ENCODE results near the gene PTGDR2.

- TF ChIP-seq CTCF (IDR thresholded peaks at IDR 0.05 in 2 of 3, conservative IDR thresholded peaks at IDR 0.05 in 1 of 3; ENCODE audit: borderline replicate concordance in 1 of 3, insufficient read depth in 1 of 3, low read depth in 2 of 3, low read length in 2 of 3) (no peak), ATF3 (IDR thresholded peaks at IDR 0.05) (no peak), EZH2phosphoT487 (IDR thresholded peaks at IDR 0.05; ENCODE audit: borderline replicate concordance) (no peak), SIN3A (IDR thresholded peaks at IDR 0.05; ENCODE audit: low read depth) (no peak), ZNF274 (IDR thresholded peaks at IDR 0.05; ENCODE audit: low read depth, low read length) (no peak), EGR1 (IDR thresholded peaks at IDR 0.05; ENCODE audit: low read depth) (no peak), EZH2 (IDR thresholded peaks at IDR 0.05) (no peak), JUND (IDR thresholded peaks at IDR 0.05) (no peak), POLR2A (IDR thresholded peaks at IDR 0.05; ENCODE audit: borderline replicate concordance, extremely low read depth, insufficient read depth, insufficient read length) (no peak), CEBPB (IDR thresholded peaks at IDR 0.05; ENCODE audit: low read depth) (no peak), RAD21 (IDR thresholded peaks at IDR 0.05; ENCODE audit: low read depth) (no peak), REST (IDR thresholded peaks at IDR 0.05; ENCODE audit: low read depth) (no peak), TCF7L2 (IDR thresholded peaks at IDR 0.05; ENCODE audit: borderline replicate concordance, extremely low read depth, insufficient read depth, insufficient read length) (no peak)
Measured at GRCh38 chr11:60847896-60848295, 7.9 kb downstream of the PTGDR2 start.

Data from HCT116 (cell line).